GM08714 (cell line): ENCODE results near the gene MDP1.

Source experiments
- H3K4me3 ChIP-seq: fragments of 200-500 bp; sonication (Bioruptor generic); 2 replicates; pipeline ENCODE4 v1.5.1; 2014; ENCODE audit warnings: mild to moderate bottlenecking, low read length, inconsistent platforms
- ZNF274 ChIP-seq: IDR thresholded peaks from 2 replicates; pipeline ENCODE4 v1.6.1; 2012; ENCODE audit warnings: mild to moderate bottlenecking, low read depth, low read length

MDP1 gene

GRCh38 chr14:24240110-24240918, 24.4 kb upstream of the MDP1 start:
- no peak for TF ChIP-seq ZNF274
- H3K4me3 ChIP-seq: no peak overlapping the region

DNA sequence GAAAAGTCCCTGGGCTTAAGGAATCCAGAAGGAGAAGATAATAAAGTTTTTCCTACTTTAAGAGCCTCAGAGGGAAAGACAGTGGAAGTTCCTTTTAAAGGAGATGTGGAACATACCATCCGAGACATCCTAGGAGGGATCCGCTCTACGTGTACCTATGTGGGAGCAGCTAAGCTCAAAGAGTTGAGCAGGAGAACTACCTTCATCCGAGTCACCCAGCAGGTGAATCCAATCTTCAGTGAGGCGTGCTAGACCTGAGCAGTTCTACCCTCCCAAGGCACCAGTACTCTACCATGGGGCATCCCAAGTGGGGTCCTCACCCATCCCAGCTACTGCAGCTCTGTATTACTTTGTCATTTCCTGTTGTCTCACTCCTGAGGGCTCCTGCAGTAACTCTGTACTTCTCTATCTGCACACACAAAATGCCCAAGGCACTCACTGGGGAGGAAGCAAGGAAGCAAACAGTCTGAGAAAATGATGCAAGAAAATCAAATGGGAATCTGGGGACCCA, 22.7 kb upstream of the MDP1 start:
- H3K4me3 ChIP-seq: no peak overlapping the region
- no peak for TF ChIP-seq ZNF274

DNA sequence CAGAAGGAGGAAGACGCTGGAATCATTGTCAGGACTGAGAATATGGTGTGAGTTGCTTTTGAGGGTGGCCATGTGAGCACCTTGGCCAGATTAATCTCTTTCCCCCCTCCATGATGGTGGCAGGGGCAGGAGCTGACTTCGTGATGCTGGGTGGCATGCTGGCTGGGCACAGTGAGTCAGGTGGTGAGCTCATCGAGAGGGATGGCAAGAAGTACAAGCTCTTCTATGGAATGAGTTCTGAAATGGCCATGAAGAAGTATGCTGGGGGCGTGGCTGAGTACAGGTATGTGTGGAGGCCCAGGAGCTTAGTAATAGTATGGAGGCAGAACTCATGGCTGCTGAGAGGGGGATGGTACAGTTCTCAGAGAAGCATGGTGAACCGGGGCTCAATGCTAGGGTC, 22.3 kb upstream of the MDP1 start:
- no peak overlapping the region for H3K4me3 ChIP-seq
- no peak for TF ChIP-seq ZNF274

GRCh38 chr14:24237463-24237955, 21.6 kb upstream of the MDP1 start:
- H3K4me3 ChIP-seq: no peak overlapping the region
- TF ChIP-seq ZNF274: no peak

DNA sequence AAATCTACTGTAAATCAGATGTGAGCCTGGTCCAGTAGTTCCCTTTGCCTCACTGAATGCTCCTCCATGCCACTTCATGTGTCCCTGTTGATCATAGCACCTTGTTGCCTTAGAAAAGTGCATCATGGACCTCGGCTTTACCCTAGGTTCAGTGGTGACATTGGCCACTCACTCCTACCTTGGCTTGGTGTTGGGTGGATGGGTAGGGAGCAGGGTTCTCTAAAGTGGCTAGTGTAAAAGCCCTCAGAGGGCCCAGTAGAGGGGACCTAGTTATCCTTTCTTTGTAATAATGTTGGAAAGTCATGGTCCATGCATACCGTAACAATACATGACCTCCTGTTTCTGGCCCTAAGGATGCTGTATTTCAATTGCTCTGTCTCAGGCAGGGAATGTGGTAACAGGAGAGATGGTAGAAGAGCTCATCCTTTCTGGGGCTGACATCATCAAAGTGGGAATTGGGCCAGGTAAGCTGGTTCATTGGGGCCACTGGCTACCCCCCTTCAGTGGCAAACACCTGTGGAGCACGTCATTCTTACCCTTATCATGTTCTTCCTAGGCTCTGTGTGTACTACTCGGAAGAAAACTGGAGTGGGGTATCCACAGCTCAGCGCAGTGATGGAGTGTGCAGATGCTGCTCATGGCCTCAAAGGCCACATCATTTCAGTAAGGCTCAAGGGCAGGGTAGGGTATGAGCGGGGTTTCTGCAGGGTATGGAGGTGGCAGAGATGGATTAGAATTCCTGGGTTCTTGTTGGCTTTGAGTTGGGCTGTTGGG, 21.0 kb upstream of the MDP1 start:
- no peak for TF ChIP-seq ZNF274
- H3K4me3 ChIP-seq: no peak overlapping the region

DNA sequence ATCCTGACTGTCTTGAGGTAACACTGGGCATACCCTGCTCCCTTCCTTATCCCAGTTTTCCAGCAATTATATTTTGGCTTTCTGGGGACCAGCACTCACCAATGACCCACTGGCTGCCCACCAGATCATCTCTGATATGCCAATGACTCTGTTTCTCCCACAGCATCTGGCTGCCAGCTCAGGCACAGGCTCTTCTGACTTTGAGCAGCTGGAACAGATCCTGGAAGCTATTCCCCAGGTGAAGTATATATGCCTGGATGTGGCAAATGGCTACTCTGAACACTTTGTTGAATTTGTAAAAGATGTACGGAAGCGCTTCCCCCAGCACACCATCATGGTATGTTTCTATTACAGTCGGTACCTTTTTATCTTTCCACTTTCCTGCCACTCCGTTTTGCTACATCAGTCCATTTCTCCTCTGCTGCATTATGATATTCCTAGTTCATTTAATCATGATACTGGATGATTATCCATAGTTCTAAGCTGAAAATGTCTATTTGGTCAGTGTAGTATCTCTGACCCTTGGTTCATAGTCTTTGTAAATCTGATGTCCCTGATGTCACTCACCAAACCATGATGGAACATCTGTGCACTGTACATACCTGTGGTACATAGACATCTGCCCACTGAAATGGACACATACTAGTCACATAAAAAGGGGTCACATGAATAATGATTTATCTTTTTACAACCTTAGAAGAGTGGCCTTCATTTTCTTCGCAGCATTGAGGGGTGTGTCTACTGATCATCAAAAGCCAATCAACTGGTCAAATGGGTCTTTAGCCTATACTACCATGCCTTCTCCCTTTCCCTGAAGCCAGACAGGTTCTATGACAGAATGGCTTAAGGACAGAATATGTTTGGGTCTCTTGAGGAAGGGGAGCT, 20.2 kb upstream of the MDP1 start:
- H3K4me3 ChIP-seq: no peak overlapping the region
- TF ChIP-seq ZNF274: no peak

GRCh38 chr14:24234095-24235005, 18.5 kb upstream of the MDP1 start:
- no peak overlapping the region for H3K4me3 ChIP-seq
- no peak for TF ChIP-seq ZNF274

DNA sequence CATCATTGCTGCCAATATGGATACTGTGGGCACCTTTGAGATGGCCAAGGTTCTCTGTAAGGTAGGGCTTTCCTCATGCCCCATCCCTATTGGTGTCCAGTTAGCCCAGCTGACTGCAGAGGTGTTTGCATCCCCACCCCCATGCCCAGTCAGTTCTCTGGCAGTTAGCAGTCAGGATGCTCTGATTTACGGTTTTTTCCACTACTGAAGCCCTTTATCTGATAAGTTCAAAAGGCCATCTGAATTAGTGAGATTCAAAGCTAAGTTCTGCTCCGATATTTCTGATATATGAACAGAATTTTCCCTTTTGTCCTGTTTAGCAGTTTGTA, 17.6 kb upstream of the MDP1 start:
- H3K4me3 ChIP-seq: peak overlapping the region; percentile 79
- no peak for TF ChIP-seq ZNF274

- H3K4me3 ChIP-seq: peak within 1 kb of the TSS; percentile 79
- no peak for TF ChIP-seq ZNF274
These were observed 17.0 kb upstream of the MDP1 start, which contains the start of gene GMPR2 for GRCh38 chr14:24232645-24233537. TSS of gene GMPR2 (plus strand) at chr14:24232929. CDS start at chr14:24233254, 325 bp downstream.

- H3K4me3 ChIP-seq: peak within 1 kb of the TSS; percentile 79
- no peak for TF ChIP-seq ZNF274
These were observed 16.3 kb upstream of the MDP1 start, which contains the start of gene NEDD8 for GRCh38 chr14:24232121-24232644. TSS of gene NEDD8 (minus strand) at chr14:24232367. CDS start at chr14:24232267, 100 bp downstream.

DNA sequence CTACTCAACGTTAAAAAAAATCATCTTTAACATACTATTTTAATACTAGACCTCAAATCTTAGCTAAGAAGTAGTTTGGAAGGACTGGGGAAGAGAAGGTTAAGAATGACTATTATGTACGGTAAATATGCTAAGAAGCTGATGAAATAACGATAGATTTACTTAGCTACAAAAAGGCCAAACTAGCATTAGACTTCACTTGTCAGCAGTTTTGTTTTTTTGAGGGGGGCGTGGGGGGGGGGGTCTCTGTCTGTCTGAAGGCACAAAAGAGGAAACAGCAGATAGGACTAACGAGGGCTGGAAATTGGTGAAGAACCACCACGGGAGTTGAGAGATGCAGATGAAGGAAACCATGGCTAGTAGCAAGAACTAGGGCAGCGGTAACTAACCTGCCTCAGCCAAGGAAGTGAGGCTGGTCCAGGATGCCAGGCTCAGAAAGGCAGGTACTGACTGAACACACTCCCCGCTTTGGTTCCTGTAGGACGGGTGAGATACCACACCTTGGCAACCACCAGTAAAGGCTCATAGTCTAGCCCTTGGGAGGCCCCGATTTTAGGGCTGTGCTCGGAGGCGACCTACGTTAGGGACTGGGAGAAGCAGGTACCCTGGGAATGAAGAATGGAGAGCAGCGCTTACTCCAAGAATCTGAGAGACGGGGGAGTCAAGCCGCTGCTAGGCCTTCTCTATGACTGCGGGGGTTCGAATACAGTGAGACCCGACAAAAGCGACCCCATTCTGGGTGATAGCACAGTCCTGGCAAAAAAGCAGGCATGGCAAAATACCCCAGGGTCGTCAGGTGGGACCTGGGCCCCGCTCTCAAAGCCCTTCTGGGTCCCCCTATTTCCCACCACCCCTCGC, 15.6 kb upstream of the MDP1 start:
- no peak for TF ChIP-seq ZNF274
- peak overlapping the region; percentile 79 for H3K4me3 ChIP-seq
